ENCODE measurements around the gene LMCD1.
A peak's percentile ranks its signal among the peaks of the same experiment; 100 is the strongest.

The LMCD1 gene

GRCh38 chr3:8603115-8603710 is 101.6 kb downstream of the LMCD1 start:
- no peaks in the 10 kb centered on the region for H3K27me3 ChIP-seq (ENCODE audit: insufficient read depth, low read depth, severe bottlenecking)
- TF ChIP-seq, protein P1, sequence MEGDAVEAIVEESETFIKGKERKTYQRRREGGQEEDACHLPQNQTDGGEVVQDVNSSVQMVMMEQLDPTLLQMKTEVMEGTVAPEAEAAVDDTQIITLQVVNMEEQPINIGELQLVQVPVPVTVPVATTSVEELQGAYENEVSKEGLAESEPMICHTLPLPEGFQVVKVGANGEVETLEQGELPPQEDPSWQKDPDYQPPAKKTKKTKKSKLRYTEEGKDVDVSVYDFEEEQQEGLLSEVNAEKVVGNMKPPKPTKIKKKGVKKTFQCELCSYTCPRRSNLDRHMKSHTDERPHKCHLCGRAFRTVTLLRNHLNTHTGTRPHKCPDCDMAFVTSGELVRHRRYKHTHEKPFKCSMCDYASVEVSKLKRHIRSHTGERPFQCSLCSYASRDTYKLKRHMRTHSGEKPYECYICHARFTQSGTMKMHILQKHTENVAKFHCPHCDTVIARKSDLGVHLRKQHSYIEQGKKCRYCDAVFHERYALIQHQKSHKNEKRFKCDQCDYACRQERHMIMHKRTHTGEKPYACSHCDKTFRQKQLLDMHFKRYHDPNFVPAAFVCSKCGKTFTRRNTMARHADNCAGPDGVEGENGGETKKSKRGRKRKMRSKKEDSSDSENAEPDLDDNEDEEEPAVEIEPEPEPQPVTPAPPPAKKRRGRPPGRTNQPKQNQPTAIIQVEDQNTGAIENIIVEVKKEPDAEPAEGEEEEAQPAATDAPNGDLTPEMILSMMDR (IDR thresholded peaks at IDR 0.05; ENCODE audit: low read depth, low read length): no peak
- DNase-seq: no peak
- no peak overlapping the region for H3K27ac ChIP-seq
- no peaks in the 10 kb centered on the region for H3K9me3 ChIP-seq (ENCODE audit: severe bottlenecking)
- H3K4me3 ChIP-seq (ENCODE audit: low read depth, low read length): no peak overlapping the region
- H3K36me3 ChIP-seq: no peaks in the 10 kb centered on the region

DNA sequence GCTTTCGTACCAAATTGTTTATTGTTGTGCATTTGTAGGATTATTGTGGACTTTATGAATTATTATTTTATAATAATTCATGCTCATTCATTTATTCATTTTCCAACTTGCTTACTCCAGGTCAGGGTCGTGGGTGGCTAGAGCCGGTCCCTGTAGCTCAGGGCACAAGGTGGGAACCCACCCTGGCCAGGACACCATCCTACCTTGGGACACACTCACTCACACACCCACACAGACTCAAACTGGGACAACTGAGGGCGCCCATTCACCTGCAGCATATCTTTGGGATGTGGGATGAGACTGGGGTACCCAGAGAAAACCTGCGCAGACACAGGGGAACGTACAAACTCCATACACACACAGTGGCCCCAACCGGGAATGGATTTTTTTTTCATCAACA is 102.4 kb downstream of the LMCD1 start:
- no peak for DNase-seq
- Histone ChIP-seq H3K36me3 (no peaks in the 10 kb centered on the region), H3K9me3 (ENCODE audit: severe bottlenecking) (no peaks in the 10 kb centered on the region), H3K4me3 (ENCODE audit: low read depth, low read length) (no peak overlapping the region), H3K27me3 (ENCODE audit: insufficient read depth, low read depth, severe bottlenecking) (no peaks in the 10 kb centered on the region), H3K27ac (no peak overlapping the region)
- TF ChIP-seq, protein P1 (IDR thresholded peaks at IDR 0.05; ENCODE audit: low read depth, low read length): no peak

DNA sequence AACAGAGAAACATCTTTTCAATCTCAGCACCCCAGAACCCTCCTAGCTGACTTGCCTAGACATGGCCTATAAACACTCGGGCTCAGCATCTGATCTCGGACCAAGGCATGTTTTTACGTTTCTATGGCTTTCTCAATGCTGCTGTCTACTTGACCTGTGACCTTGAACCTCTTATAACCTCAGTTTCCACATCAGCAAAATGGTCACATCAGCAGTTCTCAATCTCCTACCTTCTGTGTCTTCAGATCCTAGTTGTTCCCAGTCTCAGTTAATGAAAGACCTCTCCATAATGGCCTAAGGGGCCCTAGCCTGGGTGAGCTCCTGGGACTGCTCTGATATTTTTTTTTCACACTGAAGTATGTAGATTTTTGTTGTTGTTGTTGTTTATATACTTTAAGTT is 103.4 kb downstream of the LMCD1 start:
- no peaks in the 10 kb centered on the region for H3K27me3 ChIP-seq (ENCODE audit: insufficient read depth, low read depth, severe bottlenecking)
- DNase-seq: no peak
- H3K9me3 ChIP-seq (ENCODE audit: severe bottlenecking): no peaks in the 10 kb centered on the region
- H3K36me3 ChIP-seq: no peaks in the 10 kb centered on the region
- no peak overlapping the region for H3K27ac ChIP-seq
- TF ChIP-seq, protein P1 (IDR thresholded peaks at IDR 0.05; ENCODE audit: low read depth, low read length): no peak
- H3K4me3 ChIP-seq (ENCODE audit: low read depth, low read length): no peak overlapping the region

- no peak overlapping the region for H3K4me3 ChIP-seq (ENCODE audit: low read depth, low read length)
- no peaks in the 10 kb centered on the region for H3K27me3 ChIP-seq (ENCODE audit: insufficient read depth, low read depth, severe bottlenecking)
- H3K9me3 ChIP-seq (ENCODE audit: severe bottlenecking): no peaks in the 10 kb centered on the region
- no peak overlapping the region for H3K27ac ChIP-seq
- H3K36me3 ChIP-seq: no peaks in the 10 kb centered on the region
- DNase-seq: no peak
- TF ChIP-seq, protein P1 (IDR thresholded peaks at IDR 0.05; ENCODE audit: low read depth, low read length): no peak
Measured at GRCh38 chr3:8606701-8607231, 105.1 kb downstream of the LMCD1 start.

DNA sequence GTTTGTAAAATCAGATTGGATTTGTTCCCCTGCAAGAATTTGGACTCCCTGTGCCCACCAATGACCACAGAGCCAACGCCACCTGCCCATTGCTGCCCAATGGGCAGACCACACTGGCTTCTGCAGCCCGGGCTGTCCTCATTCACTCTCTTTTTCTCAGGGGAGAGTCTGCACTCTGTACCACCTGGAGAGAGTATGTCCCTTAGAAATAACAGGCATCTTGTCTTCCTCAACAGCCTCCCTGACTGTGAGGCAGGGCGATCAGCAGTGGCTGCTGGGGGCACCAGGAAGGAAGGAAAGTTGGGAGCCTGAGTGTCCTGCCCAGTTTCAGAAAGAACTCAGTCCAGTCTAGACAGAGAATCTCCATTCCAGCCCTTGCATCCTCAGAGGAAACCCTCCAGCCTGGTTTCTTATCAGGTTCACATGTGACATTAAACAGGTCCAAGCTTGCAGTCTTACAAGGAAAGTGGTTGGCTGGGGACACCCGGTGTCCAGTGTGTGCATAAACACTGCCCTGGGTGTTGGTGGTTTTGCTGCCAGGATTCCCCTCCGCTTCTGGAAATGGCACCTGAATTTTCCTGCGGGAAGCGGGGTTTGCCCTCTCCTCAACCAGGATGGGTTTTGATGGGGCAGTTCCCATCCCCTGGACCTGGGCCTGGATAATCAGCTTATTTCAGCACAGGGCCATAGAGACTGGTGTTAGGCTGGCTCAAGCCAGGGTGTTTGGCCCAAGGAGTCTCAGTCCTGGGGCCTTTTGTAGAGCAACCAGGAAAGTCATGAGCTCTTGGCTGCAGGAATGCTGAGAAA is 105.8 kb downstream of the LMCD1 start:
- TF ChIP-seq, protein P1 (IDR thresholded peaks at IDR 0.05; ENCODE audit: low read depth, low read length): peak; percentile 76

More for the DNA sequence above, 105.8 kb downstream of the LMCD1 start:
- Histone ChIP-seq H3K9me3 (ENCODE audit: severe bottlenecking) (no peaks in the 10 kb centered on the region), H3K27me3 (ENCODE audit: insufficient read depth, low read depth, severe bottlenecking) (no peaks in the 10 kb centered on the region), H3K36me3 (no peaks in the 10 kb centered on the region), H3K27ac (no peak overlapping the region), H3K4me3 (ENCODE audit: low read depth, low read length) (no peak overlapping the region)
- DNase-seq: peak; percentile 58
